GM18511 (cell line): ENCODE results near the gene PRSS56.

ENCODE experiments used
- ATAC-seq: cut with Tn5 transposase; IDR thresholded peaks from one replicate; pipeline ENCODE4 v1.9.1; 2021; ENCODE audit warnings: mild to moderate bottlenecking, moderate library complexity; ENCODE audit not compliant: unreplicated experiment

PRSS56 gene

GRCh38 chr2:232540441-232541041 is 20.4 kb downstream of the PRSS56 start:
- ATAC-seq = no peak

GRCh38 chr2:232541195-232541960 is 21.2 kb downstream of the PRSS56 start:
- no peak for ATAC-seq

- ATAC-seq = no peak
Measured at GRCh38 chr2:232541961-232542714, 21.9 kb downstream of the PRSS56 start.

- ATAC-seq = no peak
Measured at GRCh38 chr2:232542715-232543467, 22.7 kb downstream of the PRSS56 start.

- ATAC-seq = no peak
Measured at GRCh38 chr2:232543491-232543890, 23.3 kb downstream of the PRSS56 start.

- ATAC-seq = no peak
Measured at GRCh38 chr2:232543928-232544631, 23.9 kb downstream of the PRSS56 start.

- ATAC-seq = no peak
Measured at GRCh38 chr2:232544674-232545073, 24.5 kb downstream of the PRSS56 start.

- ATAC-seq = no peak
Measured at GRCh38 chr2:232545511-232546375, 25.6 kb downstream of the PRSS56 start.

GRCh38 chr2:232547991-232548390 is 27.8 kb downstream of the PRSS56 start:
- no peak for ATAC-seq

GRCh38 chr2:232549655-232550353 is 29.6 kb downstream of the PRSS56 start:
- no peak for ATAC-seq

GRCh38 chr2:232550354-232551249 is 30.4 kb downstream of the PRSS56 start, which contains the start of the genes EIF4E2 and TIGD1:
Gene EIF4E2 (plus strand): TSS chr2:232550689. CDS start chr2:232550725, 36 bp downstream.
Gene TIGD1 (minus strand): TSS chr2:232550557. CDS start chr2:232549882, 675 bp downstream.
- peak; percentile 93 for ATAC-seq

- no peak for ATAC-seq
Measured at GRCh38 chr2:232551250-232551638, 31.1 kb downstream of the PRSS56 start.

- ATAC-seq = no peak
Measured at GRCh38 chr2:232551776-232552175, 31.6 kb downstream of the PRSS56 start.

GRCh38 chr2:232556426-232556825 is 36.2 kb downstream of the PRSS56 start:
- no peak for ATAC-seq

GRCh38 chr2:232562515-232563151 is 42.4 kb downstream of the PRSS56 start:
- no peak for ATAC-seq

- no peak for ATAC-seq
Measured at GRCh38 chr2:232563580-232563979, 43.4 kb downstream of the PRSS56 start.

GRCh38 chr2:232567721-232568120 is 47.5 kb downstream of the PRSS56 start:
- ATAC-seq = no peak
